HCT116 (cell line): ENCODE results near the gene PLEKHH2. TPM values are rescaled to one million over a fixed set of nuclear protein-coding genes. Genes with fewer than 3 reads are reported as not detected.

ENCODE experiments used
- ATAC-seq: fragments of 200-7000 bp; cut with Tn5 transposase; 2 replicates; pipeline ENCODE4 v1.9.1; 2020; ENCODE audit warnings: mild to moderate bottlenecking, moderate library complexity
- BruUV-seq: library from RNA; stranded (reverse); fragments of 400-500 nt; replicated peaks from 2 replicates; lab custom pipeline; 2021; lab: Mats Ljungman, UMichigan
- CTCF ChIA-PET: fragments of 300-600 bp; sonication (Branson Sonifier 250); formaldehyde crosslinking; loops from one replicate; lab custom pipeline; 2021; ENCODE audit warnings: antibody characterized with exemption; lab: Charles Lee
- POLR2A ChIA-PET: fragments of 300-600, 350-600 bp; sonication (Branson Sonifier 250); formaldehyde crosslinking; loops from one replicate; lab custom pipeline; 2021; ENCODE audit warnings: antibody characterized with exemption; lab: Charles Lee
- RAD21 ChIA-PET, 2 experiments: fragments of 300-600 bp; sonication (Branson Sonifier 250); formaldehyde crosslinking; loops; one replicate each; lab custom pipeline; 2023; ENCODE audit warnings: low total read pairs in 2 of 2; ENCODE audit not compliant: uncharacterized antibody in 2 of 2, unreplicated experiment in 2 of 2, low non-redundant PET in 1 of 2; lab: Charles Lee
- DNase-seq: peaks from one replicate; pipeline ENCODE4 v3.0.0-alpha.2; 2010; ENCODE audit warnings: low read depth, low spot score
- H2AFZ ChIP-seq: fragments of 200-600 bp; shearing (Covaris generic), sonication (generic); 2 replicates; pipeline ENCODE4 v1.6.1; 2017; ENCODE audit warnings: low read depth, mixed run types, mixed read lengths, antibody characterized with exemption, low read length; ENCODE audit not compliant: poor library complexity, severe bottlenecking
- H3K27ac ChIP-seq: 2 replicates; pipeline ENCODE4 v1.5.1; 2012; ENCODE audit warnings: low read depth, low read length
- H3K27me3 ChIP-seq: fragments of 200-600 bp; sonication (generic); 2 replicates; pipeline ENCODE4 v1.6.1; 2016; ENCODE audit warnings: mixed run types, low read length, mixed read lengths; ENCODE audit not compliant: insufficient read depth
- H3K36me3 ChIP-seq, 2 experiments: fragments of 200-500 bp in 1 of 2; fragments of 200-600 bp in 1 of 2; sonication (Bioruptor generic) in 1 of 2; sonication (generic) in 1 of 2; 2 replicates each; pipeline versions ENCODE4 v1.5.1 to v1.6.1; 2014 to 2016; ENCODE audit warnings: low read length in 2 of 2, inconsistent platforms in 1 of 2, mixed read lengths in 1 of 2, mixed run types in 1 of 2; ENCODE audit not compliant: insufficient read depth in 2 of 2, control insufficient read depth in 1 of 2
- H3K4me1 ChIP-seq, 2 experiments: fragments of 200-600 bp in 1 of 2; sonication (generic) in 1 of 2; 2 replicates each; pipeline versions ENCODE4 v1.5.1 to v1.6.1; 2012 to 2017; ENCODE audit warnings: low read length in 2 of 2, inconsistent platforms in 1 of 2, mild to moderate bottlenecking in 1 of 2, mixed read lengths in 1 of 2, mixed run types in 1 of 2, moderate library complexity in 1 of 2; ENCODE audit not compliant: insufficient read depth in 2 of 2, control insufficient read depth in 1 of 2
- H3K4me2 ChIP-seq: fragments of 200-600 bp; sonication (generic); 2 replicates; pipeline ENCODE4 v1.6.1; 2017; ENCODE audit warnings: mixed run types, low read length, mixed read lengths
- H3K4me3 ChIP-seq, 2 experiments: fragments of 200-600 bp in 1 of 2; sonication (generic) in 1 of 2; replicated peaks in 1 of 2; 2 replicates each; pipeline ENCODE4 v1.5.1; 2011 to 2016; ENCODE audit warnings: low read length in 2 of 2, control low read depth in 1 of 2, low read depth in 1 of 2, mild to moderate bottlenecking in 1 of 2, mixed read lengths in 1 of 2, mixed run types in 1 of 2
- H3K79me2 ChIP-seq: fragments of 200-600 bp; sonication (generic); 2 replicates; pipeline ENCODE4 v1.6.1; 2017; ENCODE audit warnings: mild to moderate bottlenecking, mixed run types, low read length, moderate library complexity, mixed read lengths; ENCODE audit not compliant: insufficient read depth
- H3K9ac ChIP-seq: fragments of 200-600 bp; sonication (generic); 2 replicates; pipeline ENCODE4 v1.6.1; 2016; ENCODE audit warnings: low read length, mixed read lengths
- H3K9me2 ChIP-seq: fragments of 200-600 bp; sonication (generic), shearing (Covaris generic); 2 replicates; pipeline ENCODE4 v1.6.1; 2017; ENCODE audit warnings: mixed run types, mild to moderate bottlenecking, moderate library complexity; ENCODE audit not compliant: insufficient read depth
- H3K9me3 ChIP-seq, 2 experiments: fragments of 200-500 bp in 1 of 2; fragments of 200-600 bp in 1 of 2; sonication (Bioruptor generic) in 1 of 2; sonication (generic) in 1 of 2; 2 replicates each; pipeline ENCODE4 v1.6.1; 2014 to 2017; ENCODE audit warnings: low read length in 2 of 2, mixed read lengths in 2 of 2, inconsistent platforms in 1 of 2, low read depth in 1 of 2, mild to moderate bottlenecking in 1 of 2, mixed run types in 1 of 2, moderate library complexity in 1 of 2; ENCODE audit not compliant: control insufficient read depth in 1 of 2, insufficient read depth in 1 of 2
- H4K20me1 ChIP-seq: fragments of 200-600 bp; sonication (generic), shearing (Covaris generic); 2 replicates; pipeline ENCODE4 v1.6.1; 2017; ENCODE audit warnings: mixed run types, mild to moderate bottlenecking, moderate library complexity; ENCODE audit not compliant: insufficient read depth
- CTCF ChIP-seq, 3 experiments: fragments of 200-600 bp in 1 of 3; sonication (generic) in 1 of 3; IDR thresholded peaks in 2 of 3; conservative IDR thresholded peaks in 1 of 3; 2 replicates each; pipeline ENCODE4 v1.5.1; 2012 to 2017; ENCODE audit warnings: low read depth in 2 of 3, low read length in 2 of 3, antibody characterized with exemption in 1 of 3, borderline replicate concordance in 1 of 3, control low read depth in 1 of 3, mild to moderate bottlenecking in 1 of 3, mixed read lengths in 1 of 3, mixed run types in 1 of 3, moderate library complexity in 1 of 3; ENCODE audit not compliant: insufficient read depth in 1 of 3
- EGR1 ChIP-seq: IDR thresholded peaks from 2 replicates; pipeline ENCODE4 v1.6.1; 2012; ENCODE audit warnings: low read depth
- EZH2 ChIP-seq: fragments of 200-600 bp; sonication (generic); IDR thresholded peaks from 2 replicates; pipeline ENCODE4 v1.6.1; 2017; ENCODE audit warnings: antibody characterized with exemption, mixed run types
- EZH2phosphoT487 ChIP-seq: fragments of 200-600 bp; IDR thresholded peaks from 2 replicates; pipeline ENCODE4 v1.6.1; 2018; ENCODE audit warnings: antibody characterized with exemption, borderline replicate concordance
- RAD21 ChIP-seq: IDR thresholded peaks from 2 replicates; pipeline ENCODE4 v1.6.1; 2012; ENCODE audit warnings: low read depth, mild to moderate bottlenecking
- REST ChIP-seq: IDR thresholded peaks from 2 replicates; pipeline ENCODE4 v1.6.1; 2012; ENCODE audit warnings: low read depth
- SIN3A ChIP-seq: IDR thresholded peaks from 2 replicates; pipeline ENCODE4 v1.6.1; 2012; ENCODE audit warnings: low read depth
- SP1 ChIP-seq: IDR thresholded peaks from 2 replicates; pipeline ENCODE4 v1.6.1; 2012; ENCODE audit warnings: low read depth
- ZBTB33 ChIP-seq: IDR thresholded peaks from 2 replicates; pipeline ENCODE4 v1.6.1; 2011; ENCODE audit warnings: mild to moderate bottlenecking, low read length, moderate library complexity; ENCODE audit not compliant: insufficient replicate concordance; ENCODE audit errors: extremely low read depth
- ZNF274 ChIP-seq: fragments of 200-500 bp; sonication (Bioruptor generic); IDR thresholded peaks from 2 replicates; pipeline ENCODE4 v1.6.1; 2014; ENCODE audit warnings: mild to moderate bottlenecking, low read depth, low read length, inconsistent platforms
- intact Hi-C: fragments of 100-400 bp; cut with micrococcal nuclease; formaldehyde crosslinking; loops from 2 replicates; pipeline ENCODE4 v1.10.0; 2022
- total RNA-seq: library from RNA; stranded (reverse); gene quantifications from one replicate; pipeline ENCODE4 v1.2.1, GENCODE V29; 2021; ENCODE audit not compliant: unreplicated experiment
- TF ChIP-seq, protein P1 (sequence below): IDR thresholded peaks from 2 replicates; pipeline ENCODE4 v1.6.1; 2012

The PLEKHH2 gene
- total RNA-seq, 1 experiment from 2014 or later = 7.8 TPM

- no TSS peak for BruUV-seq
- H3K9ac ChIP-seq = no peak overlapping the region
- ChIA-PET POLR2A (no interaction called here), CTCF (no interaction called here), RAD21 (no interaction called here)
- H3K4me3 ChIP-seq = no peak overlapping the region
- no peak overlapping the region for H2AFZ ChIP-seq
- H3K27ac ChIP-seq = no peak overlapping the region
- intact Hi-C loops = no loop called here
- no peaks in the 10 kb centered on the region for H3K4me1 ChIP-seq
- TF ChIP-seq ZNF274 = no peak
- TF ChIP-seq RAD21 = no peak
- TF ChIP-seq, protein P1, sequence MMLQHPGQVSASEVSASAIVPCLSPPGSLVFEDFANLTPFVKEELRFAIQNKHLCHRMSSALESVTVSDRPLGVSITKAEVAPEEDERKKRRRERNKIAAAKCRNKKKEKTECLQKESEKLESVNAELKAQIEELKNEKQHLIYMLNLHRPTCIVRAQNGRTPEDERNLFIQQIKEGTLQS = no peak
- no peak for TF ChIP-seq ZBTB33
- TF ChIP-seq SP1 = no peak
- no peak for TF ChIP-seq SIN3A
- no peak for TF ChIP-seq EZH2phosphoT487
- no peak for TF ChIP-seq REST
- no peak for TF ChIP-seq CTCF (IDR thresholded peaks at IDR 0.05 in 2 of 3, conservative IDR thresholded peaks at IDR 0.05 in 1 of 3; ENCODE audit: borderline replicate concordance in 1 of 3, insufficient read depth in 1 of 3, low read depth in 2 of 3, low read length in 2 of 3)
- no peak for TF ChIP-seq EZH2
- no peak for TF ChIP-seq EGR1
- no peaks in the 10 kb centered on the region for H4K20me1 ChIP-seq
- H3K79me2 ChIP-seq = no peaks in the 10 kb centered on the region
- H3K27me3 ChIP-seq = no peaks in the 10 kb centered on the region
- H3K9me3 ChIP-seq = no peaks in the 10 kb centered on the region
- H3K36me3 ChIP-seq = no peaks in the 10 kb centered on the region
- no peaks in the 10 kb centered on the region; the same call in 1 of the 2 replicates for H3K9me2 ChIP-seq
- ATAC-seq (no peak), DNase-seq (no peak)
- H3K4me2 ChIP-seq = no peak overlapping the region
Measured at GRCh38 chr2:43653506-43653905, 16.4 kb downstream of the PLEKHH2 start.
